CD4-positive, alpha-beta memory T cell (primary cell): ENCODE results near the gene PTPN1. TPM values are rescaled to one million over a fixed set of nuclear protein-coding genes. Genes with fewer than 3 reads are reported as not detected.

Source experiments
- CTCF ChIA-PET: fragments of 350-600 bp; sonication (Branson Sonifier 250); formaldehyde crosslinking; loops from one replicate; lab custom pipeline; 2021; ENCODE audit warnings: inconsistent platforms; ENCODE audit not compliant: partially characterized antibody; lab: Charles Lee
- POLR2A ChIA-PET: fragments of 350-600 bp; sonication (Branson Sonifier 250); formaldehyde crosslinking; loops from one replicate; lab custom pipeline; 2021; ENCODE audit not compliant: partially characterized antibody; lab: Charles Lee
- DNase-seq, 5 donors: peaks; one replicate each; pipeline versions ENCODE4 v3.0.0 to v3.0.0-alpha.2; 2020 to 2022; ENCODE audit warnings: mixed read lengths in 1 of 5
- H3K27ac ChIP-seq: one replicate; pipeline ENCODE4 v1.7.0; 2013; ENCODE audit warnings: low read depth, low read length
- H3K27me3 ChIP-seq: 2 replicates; pipeline ENCODE4 v1.7.0; 2013; ENCODE audit warnings: mild to moderate bottlenecking, low read length, moderate library complexity; ENCODE audit not compliant: insufficient read depth
- H3K36me3 ChIP-seq: 2 replicates; pipeline ENCODE4 v1.7.0; 2013; ENCODE audit warnings: mild to moderate bottlenecking, low read length, moderate library complexity; ENCODE audit not compliant: insufficient read depth
- H3K4me1 ChIP-seq: 2 replicates; pipeline ENCODE4 v1.7.0; 2013; ENCODE audit warnings: mild to moderate bottlenecking, low read length, moderate library complexity; ENCODE audit not compliant: insufficient read depth
- H3K4me3 ChIP-seq, 2 donors: one replicate each; pipeline ENCODE4 v1.7.0; 2013; ENCODE audit warnings: low read length in 2 of 2, mild to moderate bottlenecking in 1 of 2
- H3K9me3 ChIP-seq, 2 donors: one replicate each; pipeline ENCODE4 v1.7.0; 2013; ENCODE audit warnings: low read length in 2 of 2, control low read depth in 1 of 2; ENCODE audit not compliant: control insufficient read depth in 1 of 2
- H3K27ac Mint-ChIP-seq, 7 donors: one replicate each; pipeline ENCODE4 v1.8.0; 2020 to 2021; ENCODE audit warnings: mixed read lengths in 7 of 7, mild to moderate bottlenecking in 6 of 7, inconsistent platforms in 3 of 7, moderate library complexity in 3 of 7
- H3K27me3 Mint-ChIP-seq, 2 donors: one replicate each; pipeline ENCODE4 v1.8.0; 2020 to 2021; ENCODE audit warnings: mixed read lengths in 2 of 2
- H3K36me3 Mint-ChIP-seq, 2 donors: one replicate each; pipeline ENCODE4 v1.8.0; 2020 to 2021; ENCODE audit warnings: mixed read lengths in 2 of 2, inconsistent platforms in 1 of 2, mild to moderate bottlenecking in 1 of 2
- H3K4me1 Mint-ChIP-seq, 4 donors: one replicate each; pipeline ENCODE4 v1.8.0; 2020 to 2021; ENCODE audit warnings: mixed read lengths in 4 of 4, mild to moderate bottlenecking in 1 of 4
- H3K4me3 Mint-ChIP-seq, 8 donors: one replicate each; pipeline ENCODE4 v1.8.0; 2020 to 2021; ENCODE audit warnings: mixed read lengths in 8 of 8, mild to moderate bottlenecking in 7 of 8, moderate library complexity in 6 of 8, inconsistent platforms in 3 of 8
- H3K9me3 Mint-ChIP-seq, 8 donors: one replicate each; pipeline ENCODE4 v1.8.0; 2020 to 2021; ENCODE audit warnings: mixed read lengths in 8 of 8, mild to moderate bottlenecking in 5 of 8, inconsistent platforms in 3 of 8, moderate library complexity in 1 of 8
- intact Hi-C: fragments of 100-400 bp; cut with micrococcal nuclease; formaldehyde crosslinking; loops from one replicate; pipeline ENCODE4 v1.15.1; 2023
- polyA plus RNA-seq, 2 donors: library from polyadenylated mRNA; unstranded; fragments of 300-500 nt; fragmentation: Illumina TruSeq; gene quantifications; one replicate each; pipeline ENCODE4 v1.2.3, GENCODE V29; 2021
- total RNA-seq, 2 experiments: library from RNA; stranded (reverse); gene quantifications; one replicate each; pipeline ENCODE4 v1.2.3, GENCODE V29; 2021

PTPN1 gene
- total and polyA plus RNA-seq, 4 experiments from 2014 or later: 21.0 to 61.5 (median 50.3) TPM

DNA sequence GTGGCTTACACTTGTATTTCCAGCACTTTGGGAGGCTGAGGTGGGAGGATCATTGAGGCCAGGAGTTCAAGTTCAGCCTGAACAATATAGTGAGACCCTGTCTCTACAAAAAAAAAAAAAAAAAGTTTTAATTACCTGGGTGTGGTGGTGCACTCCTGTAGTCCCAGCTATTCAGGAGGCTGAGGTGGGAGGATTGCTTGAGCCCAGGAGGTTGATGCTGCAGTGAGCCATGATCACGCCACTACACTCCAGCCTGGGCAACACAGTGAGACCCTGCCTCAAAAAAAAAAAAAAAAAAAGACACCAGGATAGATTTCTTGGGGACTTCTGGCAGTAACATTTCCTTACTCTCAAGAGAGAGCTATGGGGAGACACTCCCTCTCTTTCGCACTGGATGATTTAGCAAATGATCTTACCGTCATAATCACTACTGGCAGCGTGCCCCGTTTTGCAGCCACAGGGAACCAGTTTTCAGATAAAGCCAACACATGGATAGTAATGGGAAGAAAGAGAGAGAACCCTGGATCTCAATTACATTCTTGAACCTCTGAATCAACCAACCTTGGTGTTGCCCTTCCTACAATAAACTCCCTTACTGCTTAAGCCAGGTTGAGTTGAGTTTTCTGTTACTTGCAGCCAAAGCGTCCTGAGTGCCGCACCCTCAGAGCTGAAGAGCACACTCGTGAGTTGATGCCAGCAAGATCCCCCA is 18.1 kb upstream of the PTPN1 start:
- DNase-seq: no peak
- peak overlapping the region in 1 of 7 donors; percentile 3 for H3K27ac Mint-ChIP-seq
- H3K27me3 Mint-ChIP-seq: peaks cover 0 to 4% of the 10 kb centered on the region in 2 donors
- Histone ChIP-seq H3K27me3 (no peaks in the 10 kb centered on the region), H3K4me3 (no peak overlapping the region), H3K36me3 (no peaks in the 10 kb centered on the region), H3K27ac (no peak overlapping the region), H3K4me1 (no peaks in the 10 kb centered on the region), H3K9me3 (no peaks in the 10 kb centered on the region)
- ChIA-PET CTCF (interaction anchor here (1.2 kb wide), 2 partner anchors 14 to 50 kb away, joined by 3 to 5 read pairs; no protein-coding TSS in a partner anchor), POLR2A (no interaction called here)
- no peaks in the 10 kb centered on the region for H3K9me3 Mint-ChIP-seq
- no peak overlapping the region for H3K4me3 Mint-ChIP-seq
- intact Hi-C loops: no loop called here
- H3K36me3 Mint-ChIP-seq: no peaks in the 10 kb centered on the region
- no peaks in the 10 kb centered on the region for H3K4me1 Mint-ChIP-seq

DNA sequence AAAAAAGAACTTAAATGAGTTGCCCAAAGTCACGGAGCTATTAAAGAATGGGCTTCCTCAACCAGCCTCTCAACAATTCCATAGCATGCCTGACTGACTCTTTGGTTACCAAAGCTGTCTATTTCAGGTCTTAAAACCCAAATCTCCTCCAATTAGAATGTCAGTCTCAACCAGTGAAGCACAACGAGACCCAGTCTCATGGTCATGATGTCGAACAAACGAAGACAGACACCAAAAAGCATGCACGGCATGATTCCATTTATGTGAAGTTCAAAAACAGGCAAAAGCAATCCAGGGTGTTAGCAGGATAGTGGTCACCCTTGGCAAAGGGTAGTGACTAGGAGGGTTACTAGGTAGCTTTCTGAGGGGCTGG is 16.3 kb upstream of the PTPN1 start:
- intact Hi-C loops: no loop called here
- H3K36me3 Mint-ChIP-seq: no peaks in the 10 kb centered on the region
- H3K27me3 Mint-ChIP-seq: peaks cover 0 to 3% of the 10 kb centered on the region in 2 donors
- ChIA-PET CTCF (interaction anchor here (1.0 to 1.8 kb wide), 2 partner anchors 11 to 94 kb away, joined by 3 to 4 read pairs; no protein-coding TSS in a partner anchor), POLR2A (interaction anchor here (0.6 kb wide), 1 partner anchor 18 kb away, joined by 3 read pairs; no protein-coding TSS in a partner anchor)
- no peak overlapping the region for H3K27ac Mint-ChIP-seq
- H3K9me3 Mint-ChIP-seq: no peaks in the 10 kb centered on the region
- Histone ChIP-seq H3K36me3 (no peaks in the 10 kb centered on the region), H3K27ac (no peak overlapping the region), H3K4me1 (no peaks in the 10 kb centered on the region), H3K9me3 (no peaks in the 10 kb centered on the region), H3K4me3 (no peak overlapping the region), H3K27me3 (no peaks in the 10 kb centered on the region)
- DNase-seq: no peak
- H3K4me1 Mint-ChIP-seq: no peaks in the 10 kb centered on the region
- no peak overlapping the region for H3K4me3 Mint-ChIP-seq

DNA sequence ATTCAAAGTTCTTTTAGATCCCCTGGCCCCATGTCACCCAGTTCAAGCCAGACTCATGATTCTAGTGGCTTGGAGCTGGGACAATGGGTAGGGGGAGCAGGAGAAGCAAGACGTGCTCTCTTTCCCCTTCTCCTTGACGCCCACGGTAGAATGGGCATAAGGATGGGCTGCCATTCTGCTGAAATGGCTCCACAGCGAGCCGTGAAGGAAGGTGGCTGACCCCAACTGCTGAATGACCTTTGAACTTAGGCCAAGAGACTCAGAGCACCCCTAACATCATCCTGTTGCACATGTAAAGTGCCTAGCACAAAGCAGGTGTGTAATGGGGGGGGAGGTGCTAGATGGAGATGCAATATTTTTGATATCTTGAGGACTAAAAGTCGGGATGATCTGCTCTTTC is 15.8 kb upstream of the PTPN1 start:
- Histone ChIP-seq H3K36me3 (no peaks in the 10 kb centered on the region), H3K4me3 (no peak overlapping the region), H3K27ac (no peak overlapping the region), H3K27me3 (no peaks in the 10 kb centered on the region), H3K9me3 (no peaks in the 10 kb centered on the region), H3K4me1 (no peaks in the 10 kb centered on the region)
- intact Hi-C loops: no loop called here
- Mint-ChIP-seq H3K9me3 (no peaks in the 10 kb centered on the region), H3K4me1 (peaks cover 0 to 1% (median 0%) of the 10 kb centered on the region in 4 donors), H3K4me3 (no peak overlapping the region), H3K27ac (peak overlapping the region in 1 of 7 donors; percentile 2), H3K27me3 (no peaks in the 10 kb centered on the region), H3K36me3 (no peaks in the 10 kb centered on the region)
- POLR2A ChIA-PET: interaction anchor here (0.6 kb wide), 1 partner anchor 17 kb away, joined by 3 read pairs; no protein-coding TSS in a partner anchor
- DNase-seq: no peak
- CTCF ChIA-PET: interaction anchor here (1.8 kb wide), 1 partner anchor 11 kb away, joined by 3 read pairs; no protein-coding TSS in a partner anchor

DNA sequence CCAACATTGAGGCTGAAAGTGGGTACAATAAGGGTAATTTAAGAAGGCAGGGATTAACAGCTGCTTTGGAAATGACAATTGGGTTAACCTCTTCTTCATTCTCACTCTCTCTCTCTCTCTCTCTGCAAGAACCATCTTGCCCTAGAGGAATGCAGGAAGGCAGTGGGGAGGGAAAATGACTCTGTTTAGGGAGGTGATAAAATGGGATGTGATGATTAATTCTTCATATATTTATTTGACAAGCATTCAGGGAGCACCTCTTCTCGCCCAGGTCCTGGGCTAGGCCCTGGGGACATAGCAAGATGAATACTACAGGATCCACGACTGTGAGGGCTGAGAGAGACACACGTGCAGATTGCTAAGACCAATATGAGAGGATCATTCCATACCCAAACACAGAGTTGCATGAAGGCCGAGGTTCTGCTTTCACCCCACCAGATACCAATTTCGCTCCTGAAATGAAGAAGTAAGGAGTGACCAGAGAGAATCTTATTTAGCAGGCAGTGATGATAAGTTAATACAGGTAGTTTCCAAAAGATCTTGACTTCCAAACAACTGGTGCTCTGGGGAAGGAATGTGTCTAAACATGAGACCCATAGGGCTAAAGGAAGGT is 13.3 kb upstream of the PTPN1 start:
- H3K27me3 Mint-ChIP-seq: no peaks in the 10 kb centered on the region
- Histone ChIP-seq H3K27ac (no peak overlapping the region), H3K9me3 (no peaks in the 10 kb centered on the region), H3K4me3 (no peak overlapping the region), H3K36me3 (no peaks in the 10 kb centered on the region), H3K27me3 (no peaks in the 10 kb centered on the region), H3K4me1 (no peaks in the 10 kb centered on the region)
- DNase-seq: no peak
- H3K4me3 Mint-ChIP-seq: no peak overlapping the region
- ChIA-PET CTCF (no interaction called here), POLR2A (no interaction called here)
- H3K36me3 Mint-ChIP-seq: no peaks in the 10 kb centered on the region
- peaks cover 0 to 2% (median 0%) of the 10 kb centered on the region in 8 donors for H3K9me3 Mint-ChIP-seq
- intact Hi-C loops: no loop called here
- peaks cover 0 to 1% (median 0%) of the 10 kb centered on the region in 4 donors for H3K4me1 Mint-ChIP-seq
- H3K27ac Mint-ChIP-seq: no peak overlapping the region

DNA sequence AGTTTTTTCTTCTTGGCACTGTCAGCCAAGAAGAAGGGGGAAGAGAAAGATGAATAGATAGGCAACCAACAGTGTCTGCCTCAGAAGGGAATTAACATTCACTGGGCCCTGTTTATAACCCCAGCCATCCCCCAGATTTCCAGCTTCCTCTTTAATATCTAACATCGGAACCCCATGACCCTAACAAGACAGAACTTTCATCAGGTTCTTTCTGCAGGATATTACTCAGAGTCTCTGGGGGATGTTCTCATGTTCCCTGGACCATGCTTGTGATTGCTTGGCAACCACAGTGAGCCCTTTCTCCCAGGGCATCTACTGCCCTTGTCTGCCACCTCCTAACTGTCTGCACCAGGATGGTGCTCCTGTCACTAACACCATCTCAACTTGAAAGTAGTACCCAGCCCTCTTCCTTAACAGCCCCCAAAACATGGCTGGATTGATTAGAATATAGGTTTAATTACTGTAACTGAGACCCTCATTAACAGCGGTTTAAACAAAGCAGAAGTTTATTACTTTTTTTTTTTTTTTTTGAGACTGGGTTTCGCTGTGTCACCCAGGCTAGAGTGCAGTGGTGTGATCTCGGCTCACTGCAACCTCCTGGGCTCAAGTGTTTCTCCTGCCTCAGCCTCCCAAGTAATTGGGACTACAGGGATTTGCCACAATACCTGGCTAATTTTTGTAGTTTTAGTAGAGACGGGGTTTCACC is 12.0 kb upstream of the PTPN1 start:
- CTCF ChIA-PET: interaction anchor here (0.8 kb wide), 1 partner anchor 78 kb away, joined by 3 read pairs; no protein-coding TSS in a partner anchor
- H3K27ac ChIP-seq: no peak overlapping the region
- DNase-seq: no peak
- H3K4me3 Mint-ChIP-seq: no peak overlapping the region
- no peak overlapping the region for H3K4me3 ChIP-seq
- POLR2A ChIA-PET: no interaction called here
- intact Hi-C loops: no loop called here
- H3K27me3 Mint-ChIP-seq: no peaks in the 10 kb centered on the region
- H3K9me3 Mint-ChIP-seq: peaks cover 0 to 2% (median 0%) of the 10 kb centered on the region in 8 donors
- no peaks in the 10 kb centered on the region for H3K36me3 Mint-ChIP-seq
- no peaks in the 10 kb centered on the region for H3K36me3 ChIP-seq
- H3K27me3 ChIP-seq: no peaks in the 10 kb centered on the region
- peak overlapping the region in 1 of 7 donors; percentile 54 for H3K27ac Mint-ChIP-seq
- no peaks in the 10 kb centered on the region for H3K4me1 ChIP-seq
- peaks cover 0 to 1% (median 0%) of the 10 kb centered on the region in 4 donors for H3K4me1 Mint-ChIP-seq
- H3K9me3 ChIP-seq: no peaks in the 10 kb centered on the region

DNA sequence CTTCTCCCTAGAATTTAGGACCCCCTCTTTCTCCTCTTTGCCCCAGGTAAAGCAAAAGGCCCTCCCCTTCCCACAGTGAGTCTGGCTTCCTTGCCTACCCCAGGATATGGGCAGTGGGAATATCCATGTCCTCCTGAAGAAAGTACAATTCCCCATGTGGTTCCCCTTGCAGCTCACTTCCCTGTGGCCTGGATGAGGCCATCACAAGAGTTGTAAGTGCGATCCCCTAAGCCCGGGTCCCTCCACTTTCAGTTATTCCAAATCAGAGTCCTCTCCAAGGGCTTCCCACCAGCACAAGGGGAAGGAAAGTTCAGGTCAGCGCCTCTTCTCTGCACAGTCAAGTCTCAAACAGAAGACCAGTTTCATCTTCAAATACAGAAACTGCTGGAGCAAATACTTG is 10.2 kb upstream of the PTPN1 start:
- Histone ChIP-seq H3K4me1 (no peaks in the 10 kb centered on the region), H3K4me3 (no peak overlapping the region), H3K27me3 (no peaks in the 10 kb centered on the region), H3K9me3 (no peaks in the 10 kb centered on the region), H3K27ac (no peak overlapping the region), H3K36me3 (no peaks in the 10 kb centered on the region)
- no peak overlapping the region for H3K27ac Mint-ChIP-seq
- H3K9me3 Mint-ChIP-seq: peaks cover 0 to 2% (median 0%) of the 10 kb centered on the region in 8 donors
- ChIA-PET POLR2A (interaction anchor here (0.8 kb wide), 1 partner anchor 11 kb away, joined by 3 read pairs; no protein-coding TSS in a partner anchor), CTCF (interaction anchor here (1.8 to 8.3 kb wide), 2 partner anchors 51 to 75 kb away, joined by 4 to 244 read pairs; no protein-coding TSS in a partner anchor)
- no peak for DNase-seq
- no peaks in the 10 kb centered on the region for H3K27me3 Mint-ChIP-seq
- no peak overlapping the region for H3K4me3 Mint-ChIP-seq
- H3K36me3 Mint-ChIP-seq: no peaks in the 10 kb centered on the region
- peaks cover 0 to 4% (median 2%) of the 10 kb centered on the region in 4 donors for H3K4me1 Mint-ChIP-seq
- intact Hi-C loops: no loop called here
